SU-DHL-6 (cell line): ENCODE measurements around the gene MPC1.

Source experiments
- H2AFZ ChIP-seq: fragments of 200-600 bp; sonication (generic); 2 replicates; pipeline ENCODE4 v1.6.1; 2014; ENCODE audit warnings: low read depth, mild to moderate bottlenecking, moderate library complexity, mixed read lengths, antibody characterized with exemption, low read length; ENCODE audit not compliant: severe bottlenecking
- H3F3A ChIP-seq: fragments of 200-600 bp; shearing (Covaris generic); 2 replicates; pipeline ENCODE4 v1.6.0; 2016; ENCODE audit warnings: antibody characterized with exemption, mild to moderate bottlenecking; ENCODE audit not compliant: insufficient read depth
- H3K27ac ChIP-seq: fragments of 200-600 bp; sonication (generic); 2 replicates; pipeline ENCODE4 v1.5.1; 2016; ENCODE audit warnings: low read depth, mild to moderate bottlenecking, low read length, moderate library complexity, mixed read lengths
- H3K27me3 ChIP-seq: fragments of 200-600 bp; sonication (generic), shearing (Covaris generic); 2 replicates; pipeline ENCODE4 v1.6.0; 2014; ENCODE audit warnings: mild to moderate bottlenecking, low read length
- H3K36me3 ChIP-seq: fragments of 200-600 bp; sonication (generic); 2 replicates; pipeline ENCODE4 v1.6.1; 2014; ENCODE audit warnings: mild to moderate bottlenecking, low read length, mixed read lengths
- H3K4me2 ChIP-seq: fragments of 300-600, 200-600 bp; shearing (Covaris generic), sonication (generic); 2 replicates; pipeline ENCODE4 v1.6.0; 2014; ENCODE audit warnings: low read length, low read depth, mild to moderate bottlenecking; ENCODE audit not compliant: poor library complexity, severe bottlenecking
- H3K4me3 ChIP-seq: fragments of 200-600 bp; sonication (generic); 2 replicates; pipeline ENCODE4 v1.5.1; 2014; ENCODE audit warnings: antibody characterized with exemption, low read length, mild to moderate bottlenecking, mixed read lengths; ENCODE audit not compliant: insufficient read depth, poor library complexity, severe bottlenecking
- H3K79me2 ChIP-seq: fragments of 200-600 bp; sonication (generic); 2 replicates; pipeline ENCODE4 v1.6.1; 2014; ENCODE audit warnings: mild to moderate bottlenecking, low read length, moderate library complexity; ENCODE audit not compliant: insufficient read depth
- H3K9ac ChIP-seq: fragments of 200-600 bp; sonication (generic); 2 replicates; pipeline ENCODE4 v1.7.0; 2014; ENCODE audit warnings: mild to moderate bottlenecking, low read length
- H3K9me2 ChIP-seq: fragments of 200-600 bp; sonication (generic); replicated peaks from 2 replicates; pipeline ENCODE4 v1.6.1; 2014; ENCODE audit warnings: low read length; ENCODE audit not compliant: insufficient read depth
- H3K9me3 ChIP-seq: fragments of 200-600 bp; sonication (generic); 2 replicates; pipeline ENCODE4 v1.6.1; 2014; ENCODE audit warnings: low read length, mixed read lengths; ENCODE audit not compliant: insufficient read depth
- H4K20me1 ChIP-seq: fragments of 200-600 bp; sonication (generic); 2 replicates; pipeline ENCODE4 v1.6.1; 2014; ENCODE audit warnings: low read depth, mild to moderate bottlenecking, antibody characterized with exemption, low read length, moderate library complexity, mixed read lengths
- CTCF ChIP-seq: fragments of 200-600 bp; sonication (generic); IDR thresholded peaks from one replicate; pipeline ENCODE4 v1.5.1; 2017; ENCODE audit warnings: antibody characterized with exemption, mild to moderate bottlenecking, low read length, moderate library complexity; ENCODE audit not compliant: insufficient read depth, poor library complexity, severe bottlenecking
- EZH2phosphoT487 ChIP-seq: fragments of 200-600 bp; sonication (generic), shearing (Covaris generic); conservative IDR thresholded peaks from 2 replicates; pipeline ENCODE4 v1.6.1; 2018; ENCODE audit warnings: mild to moderate bottlenecking, antibody characterized with exemption, low read length, moderate library complexity, mixed read lengths

MPC1 gene

GRCh38 chr6:166334878-166335277, 47.9 kb downstream of the MPC1 start:
- H4K20me1 ChIP-seq = peaks cover 9% of the 10 kb centered on the region; the same call in 1 of the 2 replicates
- no peak overlapping the region for H3K9ac ChIP-seq
- peaks cover 86% of the 10 kb centered on the region for H3K79me2 ChIP-seq
- H3K4me2 ChIP-seq = no peak overlapping the region
- H3K27me3 ChIP-seq = no peaks in the 10 kb centered on the region
- H3K36me3 ChIP-seq = no peaks in the 10 kb centered on the region; the same call in 1 of the 2 replicates
- no peak for TF ChIP-seq CTCF
- TF ChIP-seq EZH2phosphoT487 = no peak
- no peaks in the 10 kb centered on the region for H3K9me3 ChIP-seq
- no peaks in the 10 kb centered on the region for H3K9me2 ChIP-seq
- no peak overlapping the region for H3K27ac ChIP-seq
- H3K4me3 ChIP-seq = no peak overlapping the region
- no peaks in the 10 kb centered on the region; the same call in 1 of the 2 replicates for H3F3A ChIP-seq
- no peak overlapping the region for H2AFZ ChIP-seq

- no peaks in the 10 kb centered on the region for H3K9me3 ChIP-seq
- H3K9ac ChIP-seq = no peak overlapping the region
- H3K4me3 ChIP-seq = no peak overlapping the region
- no peak overlapping the region for H3K4me2 ChIP-seq
- peaks cover 12% of the 10 kb centered on the region for H4K20me1 ChIP-seq
- TF ChIP-seq CTCF (no peak), EZH2phosphoT487 (no peak)
- no peaks in the 10 kb centered on the region for H3K27me3 ChIP-seq
- H3K9me2 ChIP-seq = no peaks in the 10 kb centered on the region
- H3F3A ChIP-seq = no peaks in the 10 kb centered on the region; the same call in 1 of the 2 replicates
- H2AFZ ChIP-seq = no peak overlapping the region
- no peaks in the 10 kb centered on the region; the same call in 1 of the 2 replicates for H3K36me3 ChIP-seq
- H3K79me2 ChIP-seq = peaks cover 75% of the 10 kb centered on the region
- H3K27ac ChIP-seq = no peak overlapping the region
Measured at GRCh38 chr6:166333172-166333995, 49.4 kb downstream of the MPC1 start.

- Histone ChIP-seq H4K20me1 (peaks cover 12% of the 10 kb centered on the region), H3K9me2 (no peaks in the 10 kb centered on the region), H3K79me2 (peaks cover 59% of the 10 kb centered on the region), H3K27ac (no peak overlapping the region), H3K9me3 (no peaks in the 10 kb centered on the region), H3K36me3 (no peaks in the 10 kb centered on the region; the same call in 1 of the 2 replicates), H3K9ac (no peak overlapping the region), H3K4me2 (no peak overlapping the region), H3K4me3 (no peak overlapping the region), H2AFZ (no peak overlapping the region), H3F3A (no peaks in the 10 kb centered on the region; the same call in 1 of the 2 replicates), H3K27me3 (no peaks in the 10 kb centered on the region)
- TF ChIP-seq EZH2phosphoT487 (no peak), CTCF (no peak)
Measured at GRCh38 chr6:166331503-166332415, 51.0 kb downstream of the MPC1 start.
